Measurements from ENCODE around the gene FAM174C.

The FAM174C gene

GRCh38 chr19:1275976-1276627, 772 bp downstream of the FAM174C start:
- DNase-seq: no peak

GRCh38 chr19:1276628-1277022, 1.3 kb downstream of the FAM174C start:
- no peak for DNase-seq

GRCh38 chr19:1277061-1277460, 1.7 kb downstream of the FAM174C start:
- no peak for DNase-seq

- no peak for DNase-seq
Measured at GRCh38 chr19:1278074-1278473, 2.7 kb downstream of the FAM174C start.

GRCh38 chr19:1278713-1279660, 3.7 kb downstream of the FAM174C start:
- DNase-seq: no peak

- peak; percentile 45 for DNase-seq
Measured at GRCh38 chr19:1279782-1280341, 4.5 kb downstream of the FAM174C start.

- DNase-seq: no peak
Measured at GRCh38 chr19:1280636-1281568, 5.6 kb downstream of the FAM174C start.

GRCh38 chr19:1281569-1282287, 6.4 kb downstream of the FAM174C start:
- DNase-seq: no peak

- no peak for DNase-seq
Measured at GRCh38 chr19:1282588-1283206, 7.4 kb downstream of the FAM174C start.

GRCh38 chr19:1283207-1283916, 8.0 kb downstream of the FAM174C start:
- DNase-seq: no peak

- no peak for DNase-seq
Measured at GRCh38 chr19:1283917-1284292, 8.6 kb downstream of the FAM174C start.

- DNase-seq: no peak
Measured at GRCh38 chr19:1284293-1284978, 9.1 kb downstream of the FAM174C start.

GRCh38 chr19:1284979-1285736, 9.8 kb downstream of the FAM174C start:
- DNase-seq: no peak

- DNase-seq: no peak
Measured at GRCh38 chr19:1285737-1286360, 10.5 kb downstream of the FAM174C start, which contains the start of gene EFNA2. EFNA2 (plus strand) TSS chr19:1285873; CDS start chr19:1286169, 296 bp downstream.

- no peak for DNase-seq
Measured at GRCh38 chr19:1286487-1287353, 11.4 kb downstream of the FAM174C start.

GRCh38 chr19:1287354-1288225, 12.3 kb downstream of the FAM174C start:
- no peak for DNase-seq

- no peak for DNase-seq
Measured at GRCh38 chr19:1288226-1288612, 12.9 kb downstream of the FAM174C start.
